Neural progenitor cell (in vitro differentiated cells): Measurements from ENCODE around the gene DDOST.

ENCODE experiments used
- EZH2 ChIP-seq: fragments of 200-600 bp; sonication (generic); IDR thresholded peaks from 2 replicates; pipeline ENCODE4 v1.6.1; 2017; ENCODE audit warnings: antibody characterized with exemption, mild to moderate bottlenecking, moderate library complexity
- EZH2phosphoT487 ChIP-seq: fragments of 200-600 bp; sonication (generic); IDR thresholded peaks from 2 replicates; pipeline ENCODE4 v1.6.1; 2017; ENCODE audit warnings: antibody characterized with exemption
- TF ChIP-seq, protein P1 (sequence below): fragments of 200-600 bp; sonication (generic); IDR thresholded peaks from 2 replicates; pipeline ENCODE4 v1.5.1; 2017; ENCODE audit warnings: antibody characterized with exemption, mild to moderate bottlenecking

- TF ChIP-seq EZH2 (no peak), EZH2phosphoT487 (no peak)
- TF ChIP-seq, protein P1, sequence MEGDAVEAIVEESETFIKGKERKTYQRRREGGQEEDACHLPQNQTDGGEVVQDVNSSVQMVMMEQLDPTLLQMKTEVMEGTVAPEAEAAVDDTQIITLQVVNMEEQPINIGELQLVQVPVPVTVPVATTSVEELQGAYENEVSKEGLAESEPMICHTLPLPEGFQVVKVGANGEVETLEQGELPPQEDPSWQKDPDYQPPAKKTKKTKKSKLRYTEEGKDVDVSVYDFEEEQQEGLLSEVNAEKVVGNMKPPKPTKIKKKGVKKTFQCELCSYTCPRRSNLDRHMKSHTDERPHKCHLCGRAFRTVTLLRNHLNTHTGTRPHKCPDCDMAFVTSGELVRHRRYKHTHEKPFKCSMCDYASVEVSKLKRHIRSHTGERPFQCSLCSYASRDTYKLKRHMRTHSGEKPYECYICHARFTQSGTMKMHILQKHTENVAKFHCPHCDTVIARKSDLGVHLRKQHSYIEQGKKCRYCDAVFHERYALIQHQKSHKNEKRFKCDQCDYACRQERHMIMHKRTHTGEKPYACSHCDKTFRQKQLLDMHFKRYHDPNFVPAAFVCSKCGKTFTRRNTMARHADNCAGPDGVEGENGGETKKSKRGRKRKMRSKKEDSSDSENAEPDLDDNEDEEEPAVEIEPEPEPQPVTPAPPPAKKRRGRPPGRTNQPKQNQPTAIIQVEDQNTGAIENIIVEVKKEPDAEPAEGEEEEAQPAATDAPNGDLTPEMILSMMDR: no peak
These were observed 36.4 kb upstream of the DDOST start for GRCh38 chr1:20697563-20697962.
